Measurements from ENCODE around the gene HSD3B7.

- TF ChIP-seq EZH2 (IDR thresholded peaks at IDR 0.05; ENCODE audit: low read length) (no peak), CTCF (optimal IDR thresholded peaks at IDR 0.05 in 1 of 3, IDR thresholded peaks at IDR 0.05 in 1 of 3, conservative IDR thresholded peaks at IDR 0.05 in 1 of 3; ENCODE audit: extremely low read depth in 1 of 3, insufficient read depth in 2 of 3, low read length in 3 of 3) (peak in 2 of 3 experiments; percentile 26 to 48)
Measured at GRCh38 chr16:30956601-30957455, 28.2 kb upstream of the HSD3B7 start.
